ENCODE measurements around the gene ZNF367.
"Not testable (repeated sequence)": the region's sequence is repeated elsewhere in the genome, so short reads cannot be mapped to it uniquely, and the experiment has no call there.

GRCh38 chr9:96362119-96362518 is 56.1 kb downstream of the ZNF367 start:
- TF ChIP-seq, protein P1, sequence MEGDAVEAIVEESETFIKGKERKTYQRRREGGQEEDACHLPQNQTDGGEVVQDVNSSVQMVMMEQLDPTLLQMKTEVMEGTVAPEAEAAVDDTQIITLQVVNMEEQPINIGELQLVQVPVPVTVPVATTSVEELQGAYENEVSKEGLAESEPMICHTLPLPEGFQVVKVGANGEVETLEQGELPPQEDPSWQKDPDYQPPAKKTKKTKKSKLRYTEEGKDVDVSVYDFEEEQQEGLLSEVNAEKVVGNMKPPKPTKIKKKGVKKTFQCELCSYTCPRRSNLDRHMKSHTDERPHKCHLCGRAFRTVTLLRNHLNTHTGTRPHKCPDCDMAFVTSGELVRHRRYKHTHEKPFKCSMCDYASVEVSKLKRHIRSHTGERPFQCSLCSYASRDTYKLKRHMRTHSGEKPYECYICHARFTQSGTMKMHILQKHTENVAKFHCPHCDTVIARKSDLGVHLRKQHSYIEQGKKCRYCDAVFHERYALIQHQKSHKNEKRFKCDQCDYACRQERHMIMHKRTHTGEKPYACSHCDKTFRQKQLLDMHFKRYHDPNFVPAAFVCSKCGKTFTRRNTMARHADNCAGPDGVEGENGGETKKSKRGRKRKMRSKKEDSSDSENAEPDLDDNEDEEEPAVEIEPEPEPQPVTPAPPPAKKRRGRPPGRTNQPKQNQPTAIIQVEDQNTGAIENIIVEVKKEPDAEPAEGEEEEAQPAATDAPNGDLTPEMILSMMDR (IDR thresholded peaks at IDR 0.05; ENCODE audit: low read depth, low read length) = not testable (repeated sequence)
- TF ChIP-seq POLR2A (IDR thresholded peaks at IDR 0.05; ENCODE audit: extremely low read depth, insufficient read length) = not testable (repeated sequence)
